Lower lobe of right lung (tissue), 2 donors: Measurements from ENCODE around the gene CALHM1. TPM values are rescaled to one million over a fixed set of nuclear protein-coding genes. Genes with fewer than 3 reads are reported as not detected.

Experiments used
- ATAC-seq, 2 donors: fragments of 200-7000 bp; cut with Tn5 transposase; one replicate each; pipeline ENCODE4 v1.9.1; 2020 to 2022; ENCODE audit warnings: mild to moderate bottlenecking in 2 of 2, moderate library complexity in 2 of 2
- DNase-seq: peaks from one replicate; pipeline ENCODE4 v3.0.0-alpha.2; 2020
- H3K27ac ChIP-seq: fragments of 200-600 bp; one replicate; pipeline ENCODE4 v1.8.0; 2022
- H3K27me3 ChIP-seq: fragments of 200-600 bp; one replicate; pipeline ENCODE4 v1.8.0; 2022; ENCODE audit warnings: low read depth
- H3K36me3 ChIP-seq: fragments of 200-600 bp; one replicate; pipeline ENCODE4 v1.8.0; 2022; ENCODE audit warnings: mild to moderate bottlenecking
- H3K4me1 ChIP-seq: fragments of 200-600 bp; one replicate; pipeline ENCODE4 v1.8.0; 2022
- H3K4me3 ChIP-seq: fragments of 200-600 bp; one replicate; pipeline ENCODE4 v1.8.0; 2022; ENCODE audit warnings: mild to moderate bottlenecking
- H3K9me3 ChIP-seq: fragments of 200-600 bp; one replicate; pipeline ENCODE4 v1.8.0; 2022
- intact Hi-C: fragments of 100-400 bp; cut with DNase I; formaldehyde crosslinking; loops from one replicate; pipeline ENCODE4 v1.11.0; 2022
- total RNA-seq: library from RNA; stranded (reverse); fragmentation: NEBNext Ultra II Directional; extraction: Animal tissue kit (Norgen Biotek cat#: 25700); gene quantifications from one replicate; pipeline ENCODE4 v1.2.1, GENCODE V29; 2021
- TF ChIP-seq, protein P1 (sequence below): fragments of 200-600 bp; IDR thresholded peaks from one replicate; pipeline ENCODE4 v1.8.0; 2022; ENCODE audit warnings: antibody characterized with exemption, mild to moderate bottlenecking
- donor health status: DM: no; HTN: yes; CAD: no; lungs with severe emphysema.

The CALHM1 gene
- total RNA-seq, 1 donor from 2014 or later: 0.15 TPM

- no peak overlapping the region for H3K4me3 ChIP-seq
- no peaks in the 10 kb centered on the region for H3K36me3 ChIP-seq
- no peaks in the 10 kb centered on the region for H3K27me3 ChIP-seq
- DNase-seq: no peak
- H3K9me3 ChIP-seq: no peaks in the 10 kb centered on the region
- H3K4me1 ChIP-seq: peaks cover 9% of the 10 kb centered on the region
- TF ChIP-seq, protein P1, sequence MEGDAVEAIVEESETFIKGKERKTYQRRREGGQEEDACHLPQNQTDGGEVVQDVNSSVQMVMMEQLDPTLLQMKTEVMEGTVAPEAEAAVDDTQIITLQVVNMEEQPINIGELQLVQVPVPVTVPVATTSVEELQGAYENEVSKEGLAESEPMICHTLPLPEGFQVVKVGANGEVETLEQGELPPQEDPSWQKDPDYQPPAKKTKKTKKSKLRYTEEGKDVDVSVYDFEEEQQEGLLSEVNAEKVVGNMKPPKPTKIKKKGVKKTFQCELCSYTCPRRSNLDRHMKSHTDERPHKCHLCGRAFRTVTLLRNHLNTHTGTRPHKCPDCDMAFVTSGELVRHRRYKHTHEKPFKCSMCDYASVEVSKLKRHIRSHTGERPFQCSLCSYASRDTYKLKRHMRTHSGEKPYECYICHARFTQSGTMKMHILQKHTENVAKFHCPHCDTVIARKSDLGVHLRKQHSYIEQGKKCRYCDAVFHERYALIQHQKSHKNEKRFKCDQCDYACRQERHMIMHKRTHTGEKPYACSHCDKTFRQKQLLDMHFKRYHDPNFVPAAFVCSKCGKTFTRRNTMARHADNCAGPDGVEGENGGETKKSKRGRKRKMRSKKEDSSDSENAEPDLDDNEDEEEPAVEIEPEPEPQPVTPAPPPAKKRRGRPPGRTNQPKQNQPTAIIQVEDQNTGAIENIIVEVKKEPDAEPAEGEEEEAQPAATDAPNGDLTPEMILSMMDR: no peak
- ATAC-seq: no peak
- intact Hi-C loops: no loop called here
- no peak overlapping the region for H3K27ac ChIP-seq
Measured at GRCh38 chr10:103457176-103457712, 1.5 kb downstream of the CALHM1 start.

GRCh38 chr10:103456074-103456660 is 2.5 kb downstream of the CALHM1 start:
- peaks cover 12% of the 10 kb centered on the region for H3K4me1 ChIP-seq
- H3K27me3 ChIP-seq: no peaks in the 10 kb centered on the region
- TF ChIP-seq, protein P1: no peak
- no peak for DNase-seq
- no peaks in the 10 kb centered on the region for H3K9me3 ChIP-seq
- no peak overlapping the region for H3K4me3 ChIP-seq
- no peaks in the 10 kb centered on the region for H3K36me3 ChIP-seq
- no peak for ATAC-seq
- H3K27ac ChIP-seq: no peak overlapping the region
- intact Hi-C loops: no loop called here

DNA sequence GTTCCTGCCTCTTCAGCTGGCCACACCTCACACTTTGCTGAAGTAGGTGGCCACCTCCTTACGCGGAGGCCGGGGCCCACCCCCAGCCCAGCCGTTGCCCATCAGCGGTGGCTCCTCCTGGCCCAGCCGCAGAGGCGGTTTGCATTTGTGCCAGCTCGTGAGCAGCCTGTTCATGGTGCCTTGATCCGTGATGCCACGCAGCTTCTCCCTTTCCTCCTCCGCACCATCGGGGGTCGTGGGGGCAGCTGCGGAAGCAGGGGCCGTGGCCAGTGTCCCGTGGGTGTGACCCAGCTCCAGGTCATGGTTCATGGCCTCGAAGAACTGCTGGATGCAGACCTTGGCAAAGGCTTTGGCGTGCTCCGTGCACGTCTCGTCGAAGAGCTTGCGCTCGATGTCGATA is 3.5 kb downstream of the CALHM1 start:
- H3K4me1 ChIP-seq: peaks cover 19% of the 10 kb centered on the region
- no peak overlapping the region for H3K27ac ChIP-seq
- no peak overlapping the region for H3K4me3 ChIP-seq
- intact Hi-C loops: no loop called here
- no peaks in the 10 kb centered on the region for H3K9me3 ChIP-seq
- no peak for DNase-seq
- no peak for ATAC-seq
- TF ChIP-seq, protein P1: no peak
- no peaks in the 10 kb centered on the region for H3K27me3 ChIP-seq
- H3K36me3 ChIP-seq: peaks cover 3% of the 10 kb centered on the region

GRCh38 chr10:103454026-103454425 is 4.7 kb downstream of the CALHM1 start:
- Histone ChIP-seq H3K4me1 (peaks cover 31% of the 10 kb centered on the region), H3K27ac (no peak overlapping the region), H3K9me3 (no peaks in the 10 kb centered on the region), H3K4me3 (no peak overlapping the region), H3K36me3 (peaks cover 15% of the 10 kb centered on the region), H3K27me3 (no peaks in the 10 kb centered on the region)
- DNase-seq (no peak), ATAC-seq (no peak)
- TF ChIP-seq, protein P1: no peak
- intact Hi-C loops: no loop called here

DNA sequence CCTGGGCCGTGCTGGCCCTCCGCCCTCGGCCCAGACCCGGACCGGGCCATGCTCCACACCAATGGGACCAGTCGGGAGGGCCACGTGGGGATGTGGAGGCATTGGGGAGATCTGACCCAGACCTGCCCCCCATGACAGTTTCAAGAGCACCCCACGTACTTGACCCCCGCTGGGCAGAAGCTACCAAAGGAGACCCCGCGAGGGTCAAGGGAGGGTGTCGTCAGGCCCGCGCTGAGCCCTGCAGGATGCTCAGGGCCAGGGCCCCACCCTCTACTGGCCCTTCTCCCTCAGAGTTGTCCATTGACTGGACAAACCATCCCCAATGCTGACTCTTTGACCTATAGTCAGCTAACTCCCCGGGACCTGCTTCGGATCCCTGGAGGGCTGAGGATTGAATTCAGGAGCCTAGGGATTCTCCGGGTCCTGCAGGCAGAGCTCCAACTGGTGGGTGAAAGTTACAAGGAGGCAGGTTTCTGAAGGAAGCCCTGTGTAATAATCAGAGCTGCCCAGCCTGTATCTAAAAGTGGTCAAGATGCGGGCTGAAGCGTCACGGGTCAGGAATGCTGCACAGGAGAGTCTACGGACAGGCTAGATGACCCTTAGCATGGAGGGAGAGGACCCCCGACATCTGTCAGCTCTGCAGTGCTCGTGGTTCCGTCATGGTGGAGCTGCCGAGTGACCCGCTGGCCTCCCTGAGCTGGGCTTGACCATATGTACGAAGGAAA is 6.0 kb downstream of the CALHM1 start:
- Histone ChIP-seq H3K27ac (peak overlapping the region; percentile 89), H3K4me3 (peak overlapping the region; percentile 94), H3K4me1 (peaks cover 43% of the 10 kb centered on the region), H3K36me3 (peaks cover 29% of the 10 kb centered on the region), H3K27me3 (no peaks in the 10 kb centered on the region), H3K9me3 (no peaks in the 10 kb centered on the region)
- peak in 1 of 2 donors; percentile 1 for ATAC-seq
- DNase-seq: peak; percentile 13
- intact Hi-C loops: no loop called here
- TF ChIP-seq, protein P1: no peak
